HEK293T (cell line): ENCODE measurements around the gene KCNK7.

Experiments used
- ARNT ChIP-seq: fragments of 450-650 bp; IDR thresholded peaks from 2 replicates; pipeline ENCODE4 v1.6.1; 2017; ENCODE audit warnings: mild to moderate bottlenecking
- BHLHE40 ChIP-seq: fragments of 450-650 bp; IDR thresholded peaks from 2 replicates; pipeline ENCODE4 v1.6.1; 2016; ENCODE audit warnings: mild to moderate bottlenecking, moderate library complexity, borderline replicate concordance
- CTBP1 ChIP-seq: fragments of 450-650 bp; IDR thresholded peaks from 2 replicates; pipeline ENCODE4 v1.6.1; 2016; ENCODE audit warnings: borderline replicate concordance
- ELF4 ChIP-seq: fragments of 450-650 bp; IDR thresholded peaks from 2 replicates; pipeline ENCODE4 v1.6.1; 2017; ENCODE audit warnings: antibody characterized with exemption
- FOXA1 ChIP-seq: fragments of 450-650 bp; IDR thresholded peaks from 2 replicates; pipeline ENCODE4 v1.6.1; 2016; ENCODE audit warnings: mild to moderate bottlenecking
- LEF1 ChIP-seq: fragments of 450-650 bp; IDR thresholded peaks from 2 replicates; pipeline ENCODE4 v1.6.1; 2017; ENCODE audit warnings: mild to moderate bottlenecking, borderline replicate concordance
- SP1 ChIP-seq: fragments of 450-650 bp; IDR thresholded peaks from 2 replicates; pipeline ENCODE4 v1.6.1; 2017
- SUZ12 ChIP-seq: fragments of 450-650 bp; IDR thresholded peaks from 2 replicates; pipeline ENCODE4 v1.6.1; 2016; ENCODE audit warnings: mild to moderate bottlenecking

- TF ChIP-seq BHLHE40, result no peak
- no peak for TF ChIP-seq SP1
- TF ChIP-seq LEF1, result no peak
- TF ChIP-seq CTBP1, result no peak
- TF ChIP-seq SUZ12, result no peak
- TF ChIP-seq ELF4, result no peak
- TF ChIP-seq FOXA1, result no peak
- TF ChIP-seq ARNT, result no peak
These were observed 12.0 kb downstream of the KCNK7 start for GRCh38 chr11:65583589-65583988.
